GM23338 (cell line): ENCODE measurements around the gene NOSTRIN. TPM values are rescaled to one million over a fixed set of nuclear protein-coding genes. Genes with fewer than 3 reads are reported as not detected.

ENCODE experiments used
- ATAC-seq: fragments of 200-7000 bp; cut with Tn5 transposase; 3 replicates; pipeline ENCODE4 v1.9.1; 2020
- DNase-seq: peaks from one replicate; pipeline ENCODE4 v3.0.0-alpha.2; 2015; ENCODE audit warnings: low spot score
- H2AFZ ChIP-seq: fragments of 200-600 bp; sonication (generic); 2 replicates; pipeline ENCODE4 v1.8.0; 2016; ENCODE audit warnings: antibody characterized with exemption, mild to moderate bottlenecking, moderate library complexity
- H3F3A ChIP-seq: fragments of 200-600 bp; sonication (generic); replicated peaks from 2 replicates; pipeline ENCODE4 v1.8.0; 2017; ENCODE audit warnings: antibody characterized with exemption, mixed run types, low read depth
- H3K27ac ChIP-seq: fragments of 200-600 bp; sonication (generic); 2 replicates; pipeline ENCODE4 v1.6.1; 2016; ENCODE audit warnings: low read depth
- H3K27me3 ChIP-seq: fragments of 200-600 bp; sonication (generic); 2 replicates; pipeline ENCODE4 v1.8.0; 2016; ENCODE audit warnings: mild to moderate bottlenecking, mixed run types, moderate library complexity; ENCODE audit not compliant: insufficient read depth
- H3K36me3 ChIP-seq: fragments of 200-600 bp; sonication (generic); 2 replicates; pipeline ENCODE4 v1.8.0; 2016; ENCODE audit warnings: mild to moderate bottlenecking; ENCODE audit not compliant: insufficient read depth
- H3K4me1 ChIP-seq: fragments of 200-600 bp; sonication (generic); 2 replicates; pipeline ENCODE4 v1.8.0; 2016; ENCODE audit warnings: mild to moderate bottlenecking, moderate library complexity; ENCODE audit not compliant: insufficient read depth
- H3K4me2 ChIP-seq: fragments of 200-600 bp; sonication (generic); 2 replicates; pipeline ENCODE4 v1.7.1; 2017; ENCODE audit warnings: mixed run types
- H3K4me3 ChIP-seq: fragments of 200-600 bp; sonication (generic); 2 replicates; pipeline ENCODE4 v1.6.1; 2016; ENCODE audit warnings: mixed run types
- H3K79me2 ChIP-seq: fragments of 200-600 bp; sonication (generic); replicated peaks from 2 replicates; pipeline ENCODE4 v1.8.0; 2017; ENCODE audit warnings: mild to moderate bottlenecking; ENCODE audit not compliant: insufficient read depth
- H3K9me2 ChIP-seq: fragments of 200-600 bp; sonication (generic); 2 replicates; pipeline ENCODE4 v1.8.0; 2017; ENCODE audit not compliant: insufficient read depth
- H4K20me1 ChIP-seq: fragments of 200-600 bp; sonication (generic); replicated peaks from 2 replicates; pipeline ENCODE4 v1.8.0; 2017; ENCODE audit warnings: mild to moderate bottlenecking; ENCODE audit not compliant: insufficient read depth
- H3K27ac Mint-ChIP-seq: 2 replicates; pipeline ENCODE4 v1.8.0; 2020; ENCODE audit warnings: inconsistent platforms, mild to moderate bottlenecking, moderate library complexity, mixed read lengths
- H3K27me3 Mint-ChIP-seq: 3 replicates; pipeline ENCODE4 v1.8.0; 2022; ENCODE audit warnings: low read depth, mild to moderate bottlenecking, moderate library complexity, mixed read lengths, inconsistent platforms; ENCODE audit not compliant: insufficient read depth, poor library complexity
- H3K36me3 Mint-ChIP-seq: 3 replicates; pipeline ENCODE4 v1.8.0; 2021; ENCODE audit warnings: low read depth, mild to moderate bottlenecking, inconsistent platforms, moderate library complexity, mixed read lengths
- H3K4me1 Mint-ChIP-seq: 3 replicates; pipeline ENCODE4 v1.8.0; 2020; ENCODE audit warnings: mild to moderate bottlenecking, inconsistent platforms, mixed read lengths
- H3K4me3 Mint-ChIP-seq: 3 replicates; pipeline ENCODE4 v1.8.0; 2021; ENCODE audit warnings: moderate library complexity, mild to moderate bottlenecking, inconsistent platforms, mixed read lengths
- H3K9me3 Mint-ChIP-seq: 3 replicates; pipeline ENCODE4 v1.8.0; 2020; ENCODE audit warnings: moderate library complexity, mild to moderate bottlenecking, inconsistent platforms, mixed read lengths
- CREB1 ChIP-seq: fragments of 250-450 bp; sonication (Bioruptor Pico); IDR thresholded peaks from 2 replicates; pipeline ENCODE4 v1.5.0; 2020; ENCODE audit warnings: low read depth, mild to moderate bottlenecking, moderate library complexity
- NANOG ChIP-seq: IDR thresholded peaks from 2 replicates; pipeline ENCODE4 v1.6.1; 2016; ENCODE audit warnings: antibody characterized with exemption, borderline replicate concordance
- POLR2AphosphoS5 ChIP-seq: IDR thresholded peaks from 2 replicates; pipeline ENCODE4 v1.6.1; 2016; ENCODE audit warnings: antibody characterized with exemption, low read depth
- ZNF331 ChIP-seq: fragments of 250-450 bp; sonication (Bioruptor Pico); IDR thresholded peaks from 2 replicates; pipeline ENCODE4 v1.5.0; 2020; ENCODE audit warnings: low read depth, mild to moderate bottlenecking, moderate library complexity
- polyA plus RNA-seq: library from polyadenylated mRNA; unstranded; fragments of >200 nt; fragmentation: Nextera tagmentation; extraction: Ambion mirVana; gene quantifications from 2 replicates; pipeline ENCODE4 v1.2.1, GENCODE V29; 2016
- total RNA-seq: library from RNA; depleted of rRNA; stranded (reverse); fragments of >200 nt; shearing (Covaris generic); gene quantifications from 2 replicates; pipeline ENCODE4 v1.2.3, GENCODE V29; 2014
- TF ChIP-seq, protein P1 (sequence below): fragments of 250-450 bp; sonication (Bioruptor Pico); IDR thresholded peaks from 2 replicates; pipeline ENCODE4 v1.5.0; 2020; ENCODE audit warnings: mild to moderate bottlenecking, moderate library complexity
- TF ChIP-seq, protein P2 (sequence below): IDR thresholded peaks from 2 replicates; pipeline ENCODE4 v1.6.1; 2016; ENCODE audit warnings: antibody characterized with exemption

The NOSTRIN gene
- total and polyA plus RNA-seq, 2 experiments from 2014 or later, result 1.8 TPM; not detected in 1

DNA sequence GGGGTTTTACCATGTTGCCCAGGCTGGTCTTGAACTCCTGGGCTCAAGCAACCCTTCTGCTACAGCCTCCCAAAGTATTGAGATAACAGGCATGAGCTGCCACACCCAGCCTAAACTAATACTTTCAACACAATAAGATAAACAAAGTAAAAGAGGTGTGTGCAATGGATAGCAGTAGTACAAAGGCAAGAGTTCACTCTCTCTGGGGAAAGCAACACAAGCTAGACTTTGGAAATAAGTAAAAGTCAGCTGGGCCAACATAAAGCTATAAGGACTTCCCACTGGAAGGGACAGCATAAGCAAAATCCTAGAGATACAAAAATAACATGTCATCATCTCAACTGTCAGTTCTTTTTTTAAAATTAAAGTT, 5.2 kb upstream of the NOSTRIN start (continued):
- TF ChIP-seq, protein P1, sequence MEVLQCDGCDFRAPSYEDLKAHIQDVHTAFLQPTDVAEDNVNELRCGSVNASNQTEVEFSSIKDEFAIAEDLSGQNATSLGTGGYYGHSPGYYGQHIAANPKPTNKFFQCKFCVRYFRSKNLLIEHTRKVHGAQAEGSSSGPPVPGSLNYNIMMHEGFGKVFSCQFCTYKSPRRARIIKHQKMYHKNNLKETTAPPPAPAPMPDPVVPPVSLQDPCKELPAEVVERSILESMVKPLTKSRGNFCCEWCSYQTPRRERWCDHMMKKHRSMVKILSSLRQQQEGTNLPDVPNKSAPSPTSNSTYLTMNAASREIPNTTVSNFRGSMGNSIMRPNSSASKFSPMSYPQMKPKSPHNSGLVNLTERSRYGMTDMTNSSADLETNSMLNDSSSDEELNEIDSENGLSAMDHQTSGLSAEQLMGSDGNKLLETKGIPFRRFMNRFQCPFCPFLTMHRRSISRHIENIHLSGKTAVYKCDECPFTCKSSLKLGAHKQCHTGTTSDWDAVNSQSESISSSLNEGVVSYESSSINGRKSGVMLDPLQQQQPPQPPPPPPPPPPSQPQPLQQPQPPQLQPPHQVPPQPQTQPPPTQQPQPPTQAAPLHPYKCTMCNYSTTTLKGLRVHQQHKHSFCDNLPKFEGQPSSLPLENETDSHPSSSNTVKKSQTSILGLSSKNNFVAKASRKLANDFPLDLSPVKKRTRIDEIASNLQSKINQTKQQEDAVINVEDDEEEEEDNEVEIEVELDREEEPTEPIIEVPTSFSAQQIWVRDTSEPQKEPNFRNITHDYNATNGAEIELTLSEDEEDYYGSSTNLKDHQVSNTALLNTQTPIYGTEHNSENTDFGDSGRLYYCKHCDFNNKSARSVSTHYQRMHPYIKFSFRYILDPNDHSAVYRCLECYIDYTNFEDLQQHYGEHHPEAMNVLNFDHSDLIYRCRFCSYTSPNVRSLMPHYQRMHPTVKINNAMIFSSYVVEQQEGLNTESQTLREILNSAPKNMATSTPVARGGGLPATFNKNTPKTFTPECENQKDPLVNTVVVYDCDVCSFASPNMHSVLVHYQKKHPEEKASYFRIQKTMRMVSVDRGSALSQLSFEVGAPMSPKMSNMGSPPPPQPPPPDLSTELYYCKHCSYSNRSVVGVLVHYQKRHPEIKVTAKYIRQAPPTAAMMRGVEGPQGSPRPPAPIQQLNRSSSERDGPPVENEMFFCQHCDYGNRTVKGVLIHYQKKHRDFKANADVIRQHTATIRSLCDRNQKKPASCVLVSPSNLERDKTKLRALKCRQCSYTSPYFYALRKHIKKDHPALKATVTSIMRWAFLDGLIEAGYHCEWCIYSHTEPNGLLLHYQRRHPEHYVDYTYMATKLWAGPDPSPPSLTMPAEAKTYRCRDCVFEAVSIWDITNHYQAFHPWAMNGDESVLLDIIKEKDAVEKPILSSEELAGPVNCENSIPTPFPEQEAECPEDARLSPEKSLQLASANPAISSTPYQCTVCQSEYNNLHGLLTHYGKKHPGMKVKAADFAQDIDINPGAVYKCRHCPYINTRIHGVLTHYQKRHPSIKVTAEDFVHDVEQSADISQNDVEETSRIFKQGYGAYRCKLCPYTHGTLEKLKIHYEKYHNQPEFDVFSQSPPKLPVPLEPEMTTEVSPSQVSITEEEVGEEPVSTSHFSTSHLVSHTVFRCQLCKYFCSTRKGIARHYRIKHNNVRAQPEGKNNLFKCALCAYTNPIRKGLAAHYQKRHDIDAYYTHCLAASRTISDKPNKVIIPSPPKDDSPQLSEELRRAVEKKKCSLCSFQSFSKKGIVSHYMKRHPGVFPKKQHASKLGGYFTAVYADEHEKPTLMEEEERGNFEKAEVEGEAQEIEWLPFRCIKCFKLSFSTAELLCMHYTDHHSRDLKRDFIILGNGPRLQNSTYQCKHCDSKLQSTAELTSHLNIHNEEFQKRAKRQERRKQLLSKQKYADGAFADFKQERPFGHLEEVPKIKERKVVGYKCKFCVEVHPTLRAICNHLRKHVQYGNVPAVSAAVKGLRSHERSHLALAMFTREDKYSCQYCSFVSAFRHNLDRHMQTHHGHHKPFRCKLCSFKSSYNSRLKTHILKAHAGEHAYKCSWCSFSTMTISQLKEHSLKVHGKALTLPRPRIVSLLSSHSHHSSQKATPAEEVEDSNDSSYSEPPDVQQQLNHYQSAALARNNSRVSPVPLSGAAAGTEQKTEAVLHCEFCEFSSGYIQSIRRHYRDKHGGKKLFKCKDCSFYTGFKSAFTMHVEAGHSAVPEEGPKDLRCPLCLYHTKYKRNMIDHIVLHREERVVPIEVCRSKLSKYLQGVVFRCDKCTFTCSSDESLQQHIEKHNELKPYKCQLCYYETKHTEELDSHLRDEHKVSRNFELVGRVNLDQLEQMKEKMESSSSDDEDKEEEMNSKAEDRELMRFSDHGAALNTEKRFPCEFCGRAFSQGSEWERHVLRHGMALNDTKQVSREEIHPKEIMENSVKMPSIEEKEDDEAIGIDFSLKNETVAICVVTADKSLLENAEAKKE (CRISPR knock-in tag), result no peak
- TF ChIP-seq NANOG (no peak), ZNF331 (no peak), POLR2AphosphoS5 (no peak)

DNA sequence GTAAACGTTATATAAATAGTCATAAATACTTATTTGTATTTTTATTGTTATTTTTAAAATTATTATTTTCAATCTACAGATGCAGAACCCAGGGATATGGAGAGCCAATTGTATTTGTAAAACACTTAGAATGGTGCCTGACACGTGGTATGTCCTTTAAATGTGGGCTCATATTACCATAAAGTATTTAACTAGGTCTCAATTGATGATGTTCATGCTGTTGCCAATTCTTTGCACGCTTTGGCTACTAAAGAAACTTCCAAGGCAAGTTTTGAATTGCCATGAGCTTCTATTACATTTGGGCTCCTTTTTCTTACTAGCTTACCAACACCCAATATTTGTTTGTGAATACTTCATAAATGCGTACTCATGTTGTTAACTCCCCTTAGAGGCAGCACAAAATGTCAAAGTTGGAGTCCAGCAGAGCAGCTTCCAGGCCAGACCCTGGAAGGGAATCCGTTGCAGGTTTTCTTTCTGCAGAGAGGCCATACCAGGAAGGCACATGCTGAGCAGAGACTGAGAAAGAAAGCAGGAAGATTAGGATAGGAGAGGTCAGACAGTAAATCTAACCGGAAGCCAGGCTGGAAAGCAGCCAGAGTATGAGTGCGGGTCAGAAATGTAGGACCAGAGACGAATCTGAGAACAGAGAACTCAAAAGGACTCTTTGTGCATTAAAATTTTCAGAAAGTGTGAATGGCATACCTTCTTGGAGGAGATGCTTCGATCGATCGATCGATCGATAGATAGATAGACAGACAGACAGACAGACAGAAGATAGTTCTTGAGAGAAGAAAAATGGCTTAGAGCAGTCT, 4.2 kb upstream of the NOSTRIN start:
- peak overlapping the region; percentile 5; the same call in 1 of the 2 replicates for H3K4me3 ChIP-seq
- Mint-ChIP-seq H3K36me3 (no peaks in the 10 kb centered on the region), H3K4me1 (peaks cover 39% of the 10 kb centered on the region), H3K4me3 (peak overlapping the region; percentile 22; the same call in 1 of the 3 replicates), H3K27ac (peak overlapping the region; percentile 33), H3K27me3 (peaks cover 2% of the 10 kb centered on the region), H3K9me3 (no peaks in the 10 kb centered on the region; the same call in 2 of the 3 replicates)
- H4K20me1 ChIP-seq, result no peaks in the 10 kb centered on the region
- H3K4me1 ChIP-seq, result peaks cover 33% of the 10 kb centered on the region
- peak overlapping the region; percentile 59 for H3K4me2 ChIP-seq
- TF ChIP-seq ZNF331, result no peak
- TF ChIP-seq, protein P2, sequence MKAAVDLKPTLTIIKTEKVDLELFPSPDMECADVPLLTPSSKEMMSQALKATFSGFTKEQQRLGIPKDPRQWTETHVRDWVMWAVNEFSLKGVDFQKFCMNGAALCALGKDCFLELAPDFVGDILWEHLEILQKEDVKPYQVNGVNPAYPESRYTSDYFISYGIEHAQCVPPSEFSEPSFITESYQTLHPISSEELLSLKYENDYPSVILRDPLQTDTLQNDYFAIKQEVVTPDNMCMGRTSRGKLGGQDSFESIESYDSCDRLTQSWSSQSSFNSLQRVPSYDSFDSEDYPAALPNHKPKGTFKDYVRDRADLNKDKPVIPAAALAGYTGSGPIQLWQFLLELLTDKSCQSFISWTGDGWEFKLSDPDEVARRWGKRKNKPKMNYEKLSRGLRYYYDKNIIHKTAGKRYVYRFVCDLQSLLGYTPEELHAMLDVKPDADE, result no peak
- TF ChIP-seq CREB1 (CRISPR knock-in tag), result 0 out of 2 replicates have a peak, but pooled peaks have one; percentile 12
- no peaks in the 10 kb centered on the region for H3K36me3 ChIP-seq
- no peak overlapping the region for H2AFZ ChIP-seq
- no peaks in the 10 kb centered on the region for H3K27me3 ChIP-seq
- no peaks in the 10 kb centered on the region for H3K79me2 ChIP-seq
- ATAC-seq (peak; percentile 86), DNase-seq (peak; percentile 75)
- peaks cover 16% of the 10 kb centered on the region for H3K9me2 ChIP-seq
- no peaks in the 10 kb centered on the region for H3F3A ChIP-seq
- no peak overlapping the region for H3K27ac ChIP-seq
